ENCODE measurements around the gene MTO1.

MTO1 gene

DNA sequence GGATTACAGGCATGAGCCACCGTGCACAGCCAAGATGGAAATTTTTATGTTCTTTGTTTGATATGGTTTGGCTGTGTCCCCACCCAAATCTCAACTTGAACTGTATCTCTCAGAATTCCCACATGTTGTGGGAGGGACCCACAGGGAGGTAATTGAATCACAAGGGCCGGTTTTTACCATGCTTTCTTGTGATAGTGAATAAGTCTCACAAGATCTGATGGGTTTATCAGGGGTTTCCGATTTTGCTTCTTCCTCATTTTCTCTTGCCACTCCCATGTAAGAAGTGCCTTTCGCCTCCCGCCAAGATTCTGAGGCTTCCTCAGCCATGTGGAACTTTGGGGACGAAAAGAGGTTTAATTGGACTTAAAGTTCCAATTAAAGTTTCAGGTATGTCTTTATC is 44.7 kb downstream of the MTO1 start:
- TF ChIP-seq, protein P1, sequence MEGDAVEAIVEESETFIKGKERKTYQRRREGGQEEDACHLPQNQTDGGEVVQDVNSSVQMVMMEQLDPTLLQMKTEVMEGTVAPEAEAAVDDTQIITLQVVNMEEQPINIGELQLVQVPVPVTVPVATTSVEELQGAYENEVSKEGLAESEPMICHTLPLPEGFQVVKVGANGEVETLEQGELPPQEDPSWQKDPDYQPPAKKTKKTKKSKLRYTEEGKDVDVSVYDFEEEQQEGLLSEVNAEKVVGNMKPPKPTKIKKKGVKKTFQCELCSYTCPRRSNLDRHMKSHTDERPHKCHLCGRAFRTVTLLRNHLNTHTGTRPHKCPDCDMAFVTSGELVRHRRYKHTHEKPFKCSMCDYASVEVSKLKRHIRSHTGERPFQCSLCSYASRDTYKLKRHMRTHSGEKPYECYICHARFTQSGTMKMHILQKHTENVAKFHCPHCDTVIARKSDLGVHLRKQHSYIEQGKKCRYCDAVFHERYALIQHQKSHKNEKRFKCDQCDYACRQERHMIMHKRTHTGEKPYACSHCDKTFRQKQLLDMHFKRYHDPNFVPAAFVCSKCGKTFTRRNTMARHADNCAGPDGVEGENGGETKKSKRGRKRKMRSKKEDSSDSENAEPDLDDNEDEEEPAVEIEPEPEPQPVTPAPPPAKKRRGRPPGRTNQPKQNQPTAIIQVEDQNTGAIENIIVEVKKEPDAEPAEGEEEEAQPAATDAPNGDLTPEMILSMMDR (IDR thresholded peaks at IDR 0.05; ENCODE audit: low read depth, low read length) = no peak
- Histone ChIP-seq H3K4me3 (ENCODE audit: low read depth, low read length) (no peak overlapping the region), H3K9me3 (ENCODE audit: severe bottlenecking) (no peaks in the 10 kb centered on the region), H3K27ac (no peak overlapping the region; the same call in 1 of the 2 replicates), H3K27me3 (ENCODE audit: insufficient read depth, low read depth, severe bottlenecking) (no peaks in the 10 kb centered on the region), H3K36me3 (peaks cover 22% of the 10 kb centered on the region)
- DNase-seq = no peak

DNA sequence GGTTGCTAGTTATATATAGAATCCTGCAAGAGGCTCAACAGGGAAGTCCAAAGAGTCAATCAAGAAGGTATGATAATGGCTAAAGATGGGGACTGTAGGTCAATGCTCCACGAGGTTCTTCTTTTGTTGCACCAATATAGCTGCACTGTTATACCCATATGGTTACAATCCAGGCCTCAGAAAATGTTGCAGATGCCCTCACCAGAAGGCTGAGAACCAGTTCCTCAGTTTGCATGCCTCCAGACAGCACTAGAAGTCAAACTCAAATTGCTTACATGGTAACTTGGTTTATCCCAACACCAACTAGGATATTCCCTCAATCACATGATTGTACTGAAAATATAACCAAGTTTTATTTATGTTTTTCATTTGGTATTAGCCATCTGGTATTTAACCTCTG is 47.2 kb downstream of the MTO1 start:
- H3K27me3 ChIP-seq (ENCODE audit: insufficient read depth, low read depth, severe bottlenecking) = no peaks in the 10 kb centered on the region
- H3K9me3 ChIP-seq (ENCODE audit: severe bottlenecking) = no peaks in the 10 kb centered on the region
- H3K27ac ChIP-seq = no peak overlapping the region
- TF ChIP-seq, protein P1 (IDR thresholded peaks at IDR 0.05; ENCODE audit: low read depth, low read length) = no peak
- no peak for DNase-seq
- H3K4me3 ChIP-seq (ENCODE audit: low read depth, low read length) = no peak overlapping the region
- H3K36me3 ChIP-seq = peaks cover 17% of the 10 kb centered on the region

DNA sequence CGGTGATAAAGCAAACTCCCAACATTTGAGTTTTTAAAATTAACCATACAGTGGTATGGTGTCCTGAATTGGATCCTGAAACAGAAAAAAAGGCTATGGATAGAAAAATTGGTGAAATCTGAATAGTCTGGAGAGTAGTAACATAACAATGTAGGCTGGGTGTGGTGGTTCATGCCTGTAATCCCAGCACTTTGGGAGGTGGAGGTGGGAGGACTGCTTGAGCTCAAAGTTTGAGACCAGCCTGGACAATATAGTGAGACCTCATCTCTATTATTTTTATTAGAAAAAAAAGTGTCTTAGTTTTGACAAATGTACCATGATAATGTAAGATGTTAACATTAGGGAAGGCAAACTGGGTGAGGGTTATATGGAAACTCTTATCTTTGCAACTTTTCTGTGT is 48.3 kb downstream of the MTO1 start:
- TF ChIP-seq, protein P1 (IDR thresholded peaks at IDR 0.05; ENCODE audit: low read depth, low read length) = no peak
- Histone ChIP-seq H3K27me3 (ENCODE audit: insufficient read depth, low read depth, severe bottlenecking) (no peaks in the 10 kb centered on the region), H3K27ac (no peak overlapping the region), H3K4me3 (ENCODE audit: low read depth, low read length) (no peak overlapping the region), H3K9me3 (ENCODE audit: severe bottlenecking) (no peaks in the 10 kb centered on the region), H3K36me3 (peaks cover 19% of the 10 kb centered on the region)
- no peak for DNase-seq

DNA sequence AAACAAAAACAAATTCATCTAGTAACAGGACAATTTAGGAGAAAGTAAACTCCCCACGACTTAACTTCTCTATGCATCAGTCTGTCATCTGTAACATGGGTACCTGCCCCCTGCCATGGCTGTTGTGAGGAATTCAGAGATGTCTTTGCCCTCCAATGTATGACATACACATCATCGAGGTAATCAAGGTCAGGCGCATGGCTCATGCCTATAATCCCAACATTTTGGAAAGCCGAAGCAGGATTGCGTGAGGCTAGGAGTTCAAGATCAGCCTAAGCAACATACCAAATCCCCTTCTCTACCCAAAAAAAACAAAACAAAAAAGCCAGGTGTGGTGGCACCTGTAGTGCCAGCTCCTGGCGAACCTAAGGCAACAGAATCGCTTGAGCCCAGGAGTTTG is 50.3 kb downstream of the MTO1 start:
- TF ChIP-seq, protein P1 (IDR thresholded peaks at IDR 0.05; ENCODE audit: low read depth, low read length) = no peak
- Histone ChIP-seq H3K36me3 (peaks cover 36% of the 10 kb centered on the region), H3K27ac (no peak overlapping the region), H3K27me3 (ENCODE audit: insufficient read depth, low read depth, severe bottlenecking) (no peaks in the 10 kb centered on the region), H3K4me3 (ENCODE audit: low read depth, low read length) (no peak overlapping the region), H3K9me3 (ENCODE audit: severe bottlenecking) (no peaks in the 10 kb centered on the region)
- DNase-seq = no peak

DNA sequence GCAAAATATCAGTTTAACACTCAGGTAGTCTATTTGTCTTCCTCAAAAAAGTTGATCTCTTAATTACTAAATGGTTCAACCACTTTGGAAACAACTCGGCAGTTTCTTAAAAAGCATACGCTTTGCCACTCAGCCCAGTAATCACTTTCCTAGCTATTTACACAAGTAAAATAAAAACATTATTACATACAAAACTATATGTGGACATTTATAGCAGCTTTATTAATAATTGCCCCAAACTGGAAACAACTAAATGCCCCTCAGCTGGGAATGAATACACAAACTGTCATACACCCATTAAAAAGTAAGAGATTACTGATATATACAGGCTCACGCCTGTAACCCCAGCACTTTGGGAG is 51.9 kb downstream of the MTO1 start:
- TF ChIP-seq, protein P1 (IDR thresholded peaks at IDR 0.05; ENCODE audit: low read depth, low read length) = no peak
- Histone ChIP-seq H3K4me3 (ENCODE audit: low read depth, low read length) (no peak overlapping the region), H3K27me3 (ENCODE audit: insufficient read depth, low read depth, severe bottlenecking) (no peaks in the 10 kb centered on the region), H3K9me3 (ENCODE audit: severe bottlenecking) (no peaks in the 10 kb centered on the region), H3K27ac (no peak overlapping the region), H3K36me3 (peaks cover 51% of the 10 kb centered on the region)
- no peak for DNase-seq

DNA sequence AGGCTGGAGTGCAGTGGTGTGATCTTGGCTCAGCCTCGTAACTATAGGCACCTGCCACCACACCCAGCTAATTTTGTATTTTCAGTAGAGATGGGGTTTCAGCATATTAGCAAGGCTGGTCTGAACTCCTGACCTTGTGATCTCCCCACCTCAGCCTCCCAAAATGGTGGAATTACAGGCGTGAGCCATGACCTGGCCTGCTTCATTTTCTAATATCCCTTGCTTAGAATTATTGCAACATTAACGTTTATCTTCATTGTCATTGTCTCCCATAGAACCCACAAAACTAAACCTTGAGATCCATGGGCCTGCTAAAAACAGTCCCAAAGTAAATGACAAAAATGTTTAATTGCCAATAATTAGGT is 53.2 kb downstream of the MTO1 start:
- peaks cover 63% of the 10 kb centered on the region for H3K36me3 ChIP-seq
- TF ChIP-seq, protein P1 (IDR thresholded peaks at IDR 0.05; ENCODE audit: low read depth, low read length) = no peak
- DNase-seq = no peak
- H3K9me3 ChIP-seq (ENCODE audit: severe bottlenecking) = no peaks in the 10 kb centered on the region
- H3K4me3 ChIP-seq (ENCODE audit: low read depth, low read length) = no peak overlapping the region
- no peaks in the 10 kb centered on the region for H3K27me3 ChIP-seq (ENCODE audit: insufficient read depth, low read depth, severe bottlenecking)
- no peak overlapping the region for H3K27ac ChIP-seq

Data from WERI-Rb-1 (cell line).